CD4-positive, alpha-beta T cell treated with Interleukin-4 for 1 hour (primary cell): Measurements from ENCODE around the gene LIPM.

Experiments used
- DNase-seq, 2 donors: peaks; one replicate each; pipeline ENCODE4 v3.0.0-alpha.2; 2020 to 2022

The LIPM gene

GRCh38 chr10:88802523-88803285 lies at the start of gene LIPM:
Gene LIPM, plus strand, starts transcription at chr10:88802730. Its CDS starts 167 bp downstream, at chr10:88802897.
- DNase-seq: no peak

- no peak for DNase-seq
These were observed 48.2 kb upstream of the LIPM start for GRCh38 chr10:88754287-88754686.

- DNase-seq: no peak
These were observed 46.8 kb upstream of the LIPM start for GRCh38 chr10:88755753-88756152.

- DNase-seq: no peak
These were observed 45.9 kb upstream of the LIPM start for GRCh38 chr10:88756660-88757059.

GRCh38 chr10:88759366-88760101 lies 43.0 kb upstream of the LIPM start, which contains the start of gene LIPN:
Gene LIPN, plus strand, starts transcription at chr10:88760020. Its CDS starts 1,386 bp downstream, at chr10:88761406.
- peak; percentile 23 to 75 for DNase-seq

- no peak for DNase-seq
These were observed 39.6 kb upstream of the LIPM start for GRCh38 chr10:88762906-88763305.

- DNase-seq: no peak
These were observed 39.1 kb upstream of the LIPM start for GRCh38 chr10:88763441-88763840.

GRCh38 chr10:88764110-88764509 lies 38.4 kb upstream of the LIPM start:
- no peak for DNase-seq

GRCh38 chr10:88765816-88766215 lies 36.7 kb upstream of the LIPM start:
- no peak for DNase-seq

GRCh38 chr10:88769384-88769783 lies 33.1 kb upstream of the LIPM start:
- no peak for DNase-seq

- DNase-seq: no peak
These were observed 21.3 kb upstream of the LIPM start for GRCh38 chr10:88781206-88781605.

GRCh38 chr10:88782222-88782621 lies 20.3 kb upstream of the LIPM start:
- no peak for DNase-seq

GRCh38 chr10:88783724-88784123 lies 18.8 kb upstream of the LIPM start:
- DNase-seq: no peak

- no peak for DNase-seq
These were observed 16.3 kb upstream of the LIPM start for GRCh38 chr10:88786032-88786770.

- DNase-seq: no peak
These were observed 15.1 kb upstream of the LIPM start for GRCh38 chr10:88787463-88787862.

GRCh38 chr10:88788924-88789323 lies 13.6 kb upstream of the LIPM start:
- DNase-seq: no peak

- DNase-seq: peak in 1 of 2 donors; percentile 13
These were observed 10.6 kb upstream of the LIPM start for GRCh38 chr10:88791924-88792323.

GRCh38 chr10:88792661-88793060 lies 9.9 kb upstream of the LIPM start:
- DNase-seq: peak; percentile 12 to 72

- peak in 1 of 2 donors; percentile 24 for DNase-seq
These were observed 8.7 kb upstream of the LIPM start for GRCh38 chr10:88793712-88794299.

- no peak for DNase-seq
These were observed 7.8 kb upstream of the LIPM start for GRCh38 chr10:88794731-88795130.

GRCh38 chr10:88800152-88801125 lies 2.1 kb upstream of the LIPM start:
- no peak for DNase-seq

- DNase-seq: no peak
These were observed 1.1 kb downstream of the LIPM start for GRCh38 chr10:88803641-88804040.
